ENCODE results near the gene PTPRM. TPM values are rescaled to one million over a fixed set of nuclear protein-coding genes. Genes with fewer than 3 reads are reported as not detected.

The PTPRM gene
- total RNA-seq, 1 experiment from 2014 or later: 14.5 TPM

DNA sequence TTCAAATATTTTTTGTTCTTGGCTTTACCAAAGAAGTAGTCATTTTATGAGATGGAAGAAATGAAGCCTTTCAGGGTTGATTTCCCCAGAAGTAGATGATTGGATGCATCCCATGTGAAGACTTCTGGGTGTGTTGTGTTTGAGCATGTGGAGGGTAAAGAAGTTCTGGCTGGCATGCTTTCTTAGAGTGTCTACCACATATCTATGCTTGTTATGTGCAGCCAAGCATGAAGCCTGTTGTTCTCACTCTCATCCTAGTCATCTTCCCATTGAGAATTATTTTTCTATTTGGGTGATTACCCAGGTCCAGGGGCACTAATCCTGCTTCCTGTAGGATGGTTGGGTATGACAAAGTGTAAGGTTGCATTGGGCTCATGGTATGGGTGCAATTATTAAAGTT, 472.9 kb downstream of the PTPRM start:
- ChIA-PET POLR2A (no interaction called here), RAD21 (ENCODE audit: low non-redundant PET in 1 of 2, low total read pairs in 2 of 2, uncharacterized antibody in 2 of 2, unreplicated experiment in 2 of 2) (no interaction called here)
- intact Hi-C loops (cut with micrococcal nuclease): no loop called here

More for the DNA sequence above, 472.9 kb downstream of the PTPRM start:
- DNase-seq (ENCODE audit: low read depth, low spot score): no peak
- Histone ChIP-seq H3K9ac (ENCODE audit: low read length) (no peak overlapping the region), H3K79me2 (ENCODE audit: insufficient read depth, low read length) (no peaks in the 10 kb centered on the region), H3K4me1 (ENCODE audit: control insufficient read depth in 1 of 2, insufficient read depth in 2 of 2, low read length in 2 of 2) (no peaks in the 10 kb centered on the region), H3K27me3 (ENCODE audit: insufficient read depth, low read length) (no peaks in the 10 kb centered on the region), H3K27ac (ENCODE audit: low read depth, low read length) (no peak overlapping the region), H3K9me3 (ENCODE audit: control insufficient read depth in 1 of 2, insufficient read depth in 1 of 2, low read depth in 1 of 2, low read length in 2 of 2) (no peaks in the 10 kb centered on the region), H2AFZ (ENCODE audit: low read depth, low read length, poor library complexity, severe bottlenecking) (no peak overlapping the region), H4K20me1 (ENCODE audit: insufficient read depth) (no peaks in the 10 kb centered on the region), H3K4me2 (ENCODE audit: low read length) (no peak overlapping the region), H3K4me3 (replicated peaks in 1 of 2; ENCODE audit: low read depth in 1 of 2, low read length in 2 of 2) (no peak overlapping the region), H3K9me2 (ENCODE audit: insufficient read depth) (no peaks in the 10 kb centered on the region), H3K36me3 (ENCODE audit: control insufficient read depth in 1 of 2, insufficient read depth in 2 of 2, low read length in 2 of 2) (no peaks in the 10 kb centered on the region)
- no peak for ATAC-seq
- BruUV-seq (replicated peaks): no TSS peak
- CTCF ChIA-PET: no interaction called here
- TF ChIP-seq, protein P1, sequence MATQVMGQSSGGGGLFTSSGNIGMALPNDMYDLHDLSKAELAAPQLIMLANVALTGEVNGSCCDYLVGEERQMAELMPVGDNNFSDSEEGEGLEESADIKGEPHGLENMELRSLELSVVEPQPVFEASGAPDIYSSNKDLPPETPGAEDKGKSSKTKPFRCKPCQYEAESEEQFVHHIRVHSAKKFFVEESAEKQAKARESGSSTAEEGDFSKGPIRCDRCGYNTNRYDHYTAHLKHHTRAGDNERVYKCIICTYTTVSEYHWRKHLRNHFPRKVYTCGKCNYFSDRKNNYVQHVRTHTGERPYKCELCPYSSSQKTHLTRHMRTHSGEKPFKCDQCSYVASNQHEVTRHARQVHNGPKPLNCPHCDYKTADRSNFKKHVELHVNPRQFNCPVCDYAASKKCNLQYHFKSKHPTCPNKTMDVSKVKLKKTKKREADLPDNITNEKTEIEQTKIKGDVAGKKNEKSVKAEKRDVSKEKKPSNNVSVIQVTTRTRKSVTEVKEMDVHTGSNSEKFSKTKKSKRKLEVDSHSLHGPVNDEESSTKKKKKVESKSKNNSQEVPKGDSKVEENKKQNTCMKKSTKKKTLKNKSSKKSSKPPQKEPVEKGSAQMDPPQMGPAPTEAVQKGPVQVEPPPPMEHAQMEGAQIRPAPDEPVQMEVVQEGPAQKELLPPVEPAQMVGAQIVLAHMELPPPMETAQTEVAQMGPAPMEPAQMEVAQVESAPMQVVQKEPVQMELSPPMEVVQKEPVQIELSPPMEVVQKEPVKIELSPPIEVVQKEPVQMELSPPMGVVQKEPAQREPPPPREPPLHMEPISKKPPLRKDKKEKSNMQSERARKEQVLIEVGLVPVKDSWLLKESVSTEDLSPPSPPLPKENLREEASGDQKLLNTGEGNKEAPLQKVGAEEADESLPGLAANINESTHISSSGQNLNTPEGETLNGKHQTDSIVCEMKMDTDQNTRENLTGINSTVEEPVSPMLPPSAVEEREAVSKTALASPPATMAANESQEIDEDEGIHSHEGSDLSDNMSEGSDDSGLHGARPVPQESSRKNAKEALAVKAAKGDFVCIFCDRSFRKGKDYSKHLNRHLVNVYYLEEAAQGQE (IDR thresholded peaks at IDR 0.05; ENCODE audit: low read depth): no peak
- TF ChIP-seq ZNF274 (IDR thresholded peaks at IDR 0.05; ENCODE audit: low read depth, low read length) (no peak), SP1 (IDR thresholded peaks at IDR 0.05; ENCODE audit: low read depth) (no peak), ELF1 (IDR thresholded peaks at IDR 0.05; ENCODE audit: borderline replicate concordance, low read depth) (no peak), POLR2A (IDR thresholded peaks at IDR 0.05; ENCODE audit: borderline replicate concordance, extremely low read depth, insufficient read depth, insufficient read length) (no peak), TCF7L2 (IDR thresholded peaks at IDR 0.05; ENCODE audit: borderline replicate concordance, extremely low read depth, insufficient read depth, insufficient read length) (no peak), SIN3A (IDR thresholded peaks at IDR 0.05; ENCODE audit: low read depth) (no peak), EZH2phosphoT487 (IDR thresholded peaks at IDR 0.05; ENCODE audit: borderline replicate concordance) (no peak), SRF (IDR thresholded peaks at IDR 0.05; ENCODE audit: low read depth) (no peak), ZFX (IDR thresholded peaks at IDR 0.05) (no peak), YY1 (IDR thresholded peaks at IDR 0.05; ENCODE audit: extremely low read depth, insufficient replicate concordance, low read depth, low read length) (no peak), CBX3 (IDR thresholded peaks at IDR 0.05; ENCODE audit: low read depth) (no peak), POLR2AphosphoS5 (IDR thresholded peaks at IDR 0.05; ENCODE audit: low read depth, low read length) (no peak)
- TF ChIP-seq, protein P2, sequence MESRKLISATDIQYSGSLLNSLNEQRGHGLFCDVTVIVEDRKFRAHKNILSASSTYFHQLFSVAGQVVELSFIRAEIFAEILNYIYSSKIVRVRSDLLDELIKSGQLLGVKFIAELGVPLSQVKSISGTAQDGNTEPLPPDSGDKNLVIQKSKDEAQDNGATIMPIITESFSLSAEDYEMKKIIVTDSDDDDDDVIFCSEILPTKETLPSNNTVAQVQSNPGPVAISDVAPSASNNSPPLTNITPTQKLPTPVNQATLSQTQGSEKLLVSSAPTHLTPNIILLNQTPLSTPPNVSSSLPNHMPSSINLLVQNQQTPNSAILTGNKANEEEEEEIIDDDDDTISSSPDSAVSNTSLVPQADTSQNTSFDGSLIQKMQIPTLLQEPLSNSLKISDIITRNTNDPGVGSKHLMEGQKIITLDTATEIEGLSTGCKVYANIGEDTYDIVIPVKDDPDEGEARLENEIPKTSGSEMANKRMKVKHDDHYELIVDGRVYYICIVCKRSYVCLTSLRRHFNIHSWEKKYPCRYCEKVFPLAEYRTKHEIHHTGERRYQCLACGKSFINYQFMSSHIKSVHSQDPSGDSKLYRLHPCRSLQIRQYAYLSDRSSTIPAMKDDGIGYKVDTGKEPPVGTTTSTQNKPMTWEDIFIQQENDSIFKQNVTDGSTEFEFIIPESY (IDR thresholded peaks at IDR 0.05; ENCODE audit: extremely low read depth, insufficient replicate concordance, low read length): no peak
- TF ChIP-seq, protein P3, sequence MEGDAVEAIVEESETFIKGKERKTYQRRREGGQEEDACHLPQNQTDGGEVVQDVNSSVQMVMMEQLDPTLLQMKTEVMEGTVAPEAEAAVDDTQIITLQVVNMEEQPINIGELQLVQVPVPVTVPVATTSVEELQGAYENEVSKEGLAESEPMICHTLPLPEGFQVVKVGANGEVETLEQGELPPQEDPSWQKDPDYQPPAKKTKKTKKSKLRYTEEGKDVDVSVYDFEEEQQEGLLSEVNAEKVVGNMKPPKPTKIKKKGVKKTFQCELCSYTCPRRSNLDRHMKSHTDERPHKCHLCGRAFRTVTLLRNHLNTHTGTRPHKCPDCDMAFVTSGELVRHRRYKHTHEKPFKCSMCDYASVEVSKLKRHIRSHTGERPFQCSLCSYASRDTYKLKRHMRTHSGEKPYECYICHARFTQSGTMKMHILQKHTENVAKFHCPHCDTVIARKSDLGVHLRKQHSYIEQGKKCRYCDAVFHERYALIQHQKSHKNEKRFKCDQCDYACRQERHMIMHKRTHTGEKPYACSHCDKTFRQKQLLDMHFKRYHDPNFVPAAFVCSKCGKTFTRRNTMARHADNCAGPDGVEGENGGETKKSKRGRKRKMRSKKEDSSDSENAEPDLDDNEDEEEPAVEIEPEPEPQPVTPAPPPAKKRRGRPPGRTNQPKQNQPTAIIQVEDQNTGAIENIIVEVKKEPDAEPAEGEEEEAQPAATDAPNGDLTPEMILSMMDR (IDR thresholded peaks at IDR 0.05 in 2 of 3, conservative IDR thresholded peaks at IDR 0.05 in 1 of 3; ENCODE audit: borderline replicate concordance in 1 of 3, insufficient read depth in 1 of 3, low read depth in 2 of 3, low read length in 2 of 3): no peak
- TF ChIP-seq, protein P4, sequence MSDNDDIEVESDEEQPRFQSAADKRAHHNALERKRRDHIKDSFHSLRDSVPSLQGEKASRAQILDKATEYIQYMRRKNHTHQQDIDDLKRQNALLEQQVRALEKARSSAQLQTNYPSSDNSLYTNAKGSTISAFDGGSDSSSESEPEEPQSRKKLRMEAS (IDR thresholded peaks at IDR 0.05): no peak
- TF ChIP-seq, protein P5, sequence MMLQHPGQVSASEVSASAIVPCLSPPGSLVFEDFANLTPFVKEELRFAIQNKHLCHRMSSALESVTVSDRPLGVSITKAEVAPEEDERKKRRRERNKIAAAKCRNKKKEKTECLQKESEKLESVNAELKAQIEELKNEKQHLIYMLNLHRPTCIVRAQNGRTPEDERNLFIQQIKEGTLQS (IDR thresholded peaks at IDR 0.05): no peak

All from HCT116 (cell line).